Pancreas (tissue), 10 donors: ENCODE data around the gene PTTG2. TPM values are rescaled to one million over a fixed set of nuclear protein-coding genes. Genes with fewer than 3 reads are reported as not detected.

ENCODE experiments used
- ATAC-seq, 4 donors: fragments of 200-7000 bp; cut with Tn5 transposase; one replicate each; pipeline versions ENCODE4 v1.8.0 to v1.9.1; 2020; ENCODE audit warnings: mild to moderate bottlenecking in 4 of 4, moderate library complexity in 4 of 4
- DNase-seq, 6 donors: peaks; one replicate each; pipeline ENCODE4 v3.0.0-alpha.2; 2020
- FAIRE-seq: peaks from 2 replicates; lab custom pipeline; 2012; peaks lifted over from hg19 to GRCh38; lab: Jason Lieb, UNC
- H3K27ac ChIP-seq, 4 donors: fragments of 200-600 bp; sonication (generic); 1 replicate in 3 of 4; 2 replicates in 1 of 4; pipeline versions ENCODE4 v1.5.0 to v1.8.0; 2020
- H3K27me3 ChIP-seq, 4 donors: fragments of 200-600 bp; one replicate each; pipeline ENCODE4 v1.8.0; 2021
- H3K36me3 ChIP-seq, 3 donors: fragments of 200-600 bp; sonication (generic) in 1 of 3; one replicate each; pipeline versions ENCODE4 v1.5.0 to v1.8.0; 2020 to 2021
- H3K4me1 ChIP-seq, 3 donors: fragments of 200-600 bp; one replicate each; pipeline ENCODE4 v1.8.0; 2021
- H3K4me3 ChIP-seq, 4 donors: fragments of 200-600 bp; sonication (generic) in 2 of 4; one replicate each; pipeline versions ENCODE4 v1.5.0 to v1.8.0; 2020 to 2021
- H3K9me3 ChIP-seq, 4 donors: fragments of 200-600 bp; one replicate each; pipeline ENCODE4 v1.8.0; 2021
- CTCF ChIP-seq, 4 donors: fragments of 200-600 bp; sonication (generic) in 3 of 4; IDR thresholded peaks; one replicate each; pipeline versions ENCODE4 v1.5.0 to v1.8.0; 2021; ENCODE audit warnings: antibody characterized with exemption in 4 of 4
- WGBS, 2 donors: extraction: QIAGEN DNeasy Blood & Tissue Kit; methylation state at CpG; one replicate each; pipeline ENCODE4 v1.1.7; 2013; 5-methylcytosine and 5-hydroxymethylcytosine counted together
- intact Hi-C, 3 donors: fragments of 100-400 bp; cut with DNase I; formaldehyde crosslinking; loops; one replicate each; pipeline versions ENCODE4 v1.11.1 to v1.14.2; 2022
- polyA plus RNA-seq, 2 donors: library from polyadenylated mRNA; stranded (reverse); fragments of 200-250 nt; gene quantifications; one replicate each; pipeline ENCODE4 v1.2.3, GENCODE V29; 2013
- total RNA-seq, 6 donors: library from RNA; stranded (reverse); fragmentation: NEBNext Ultra II Directional in 4 of 6; extraction: Animal tissue kit (Norgen Biotek cat#: 25700) in 4 of 6; gene quantifications; one replicate each; pipeline versions ENCODE4 v1.2.1 to v1.2.4, GENCODE V29; 2021 to 2023
- donor health status: healthy with polysubstance abuse.
- donor health status: DM: no; HTN: no; CAD: no; lungs with moderate emphysema.
- donor health status: DM: no; HTN: no; CAD: no.
- donor health status: control.
- donor health status: control.
- donor health status: Bipolar disorder and iron deficiency.
- donor health status: DM: yes; HTN: yes; CAD: no.
- donor health status: DM: no; HTN: no; CAD: no.
- donor health status: DM: no; HTN: no; CAD: no.
- donor health status: DM: yes; HTN: yes; CAD: no.

PTTG2 gene
- total and polyA plus RNA-seq, 8 donors = 0.30 to 0.94 (median 0.78) TPM; not detected in 1

- Histone ChIP-seq H3K36me3 (no peaks in the 10 kb centered on the region), H3K27me3 (no peaks in the 10 kb centered on the region), H3K4me1 (peaks cover 0 to 7% (median 0%) of the 10 kb centered on the region in 3 donors), H3K27ac (no peak overlapping the region), H3K9me3 (no peaks in the 10 kb centered on the region), H3K4me3 (no peak overlapping the region)
- ATAC-seq (no peak), FAIRE-seq (no peak), DNase-seq (no peak)
- intact Hi-C loops = no loop called here
- no peak for TF ChIP-seq CTCF (IDR thresholded peaks at IDR 0.05)
- 83 to 88% methylated on average over 9 of the region's 9 CpGs for WGBS, 2 donors
Observed at GRCh38 chr4:37949636-37950426, 10.4 kb upstream of the PTTG2 start.

GRCh38 chr4:37951461-37952352 lies 8.5 kb upstream of the PTTG2 start:
- TF ChIP-seq CTCF (IDR thresholded peaks at IDR 0.05) = no peak
- Histone ChIP-seq H3K4me3 (no peak overlapping the region), H3K9me3 (no peaks in the 10 kb centered on the region), H3K36me3 (no peaks in the 10 kb centered on the region), H3K27me3 (no peaks in the 10 kb centered on the region), H3K4me1 (no peaks in the 10 kb centered on the region), H3K27ac (no peak overlapping the region)
- no peak for FAIRE-seq
- intact Hi-C loops = no loop called here
- DNase-seq = no peak
- peak in 2 of 4 donors; percentile 53 to 59 for ATAC-seq
- 85 to 88% methylated on average over 10 of the region's 10 CpGs for whole genome bisulfite sequencing, 2 donors

- WGBS, 2 donors = 8 to 32% methylated on average over 1 of the region's 1 CpG
- no peak for TF ChIP-seq CTCF (IDR thresholded peaks at IDR 0.05)
- Histone ChIP-seq H3K4me1 (no peaks in the 10 kb centered on the region), H3K9me3 (no peaks in the 10 kb centered on the region), H3K27me3 (no peaks in the 10 kb centered on the region), H3K4me3 (no peak overlapping the region), H3K36me3 (no peaks in the 10 kb centered on the region), H3K27ac (no peak overlapping the region)
- intact Hi-C loops = no loop called here
- FAIRE-seq (no peak), DNase-seq (no peak), ATAC-seq (no peak)
Observed at GRCh38 chr4:37953156-37953555, 7.0 kb upstream of the PTTG2 start.

- no peak for FAIRE-seq
- no peak for ATAC-seq
- Histone ChIP-seq H3K4me1 (no peaks in the 10 kb centered on the region), H3K4me3 (no peak overlapping the region), H3K27ac (no peak overlapping the region), H3K9me3 (no peaks in the 10 kb centered on the region), H3K36me3 (no peaks in the 10 kb centered on the region), H3K27me3 (no peaks in the 10 kb centered on the region)
- no peak for TF ChIP-seq CTCF (IDR thresholded peaks at IDR 0.05)
- no peak for DNase-seq
- WGBS, 2 donors = 73 to 80% methylated on average over 7 of the region's 7 CpGs
- intact Hi-C loops = no loop called here
Observed at GRCh38 chr4:37953620-37954293, 6.4 kb upstream of the PTTG2 start.
